Eye (tissue), 1 donor: Measurements from ENCODE around the gene TACC2.
A peak's percentile ranks its signal among the peaks of the same experiment; 100 is the strongest.

Experiments used
- DNase-seq: peaks from one replicate; pipeline ENCODE4 v3.0.0-alpha.2; 2015

Gene TACC2

GRCh38 chr10:122151121-122151694 lies 162.2 kb downstream of the TACC2 start:
- no peak for DNase-seq

- DNase-seq, result no peak
These were observed 163.6 kb downstream of the TACC2 start for GRCh38 chr10:122152544-122152943.

- no peak for DNase-seq
These were observed 165.1 kb downstream of the TACC2 start for GRCh38 chr10:122154031-122154544.

GRCh38 chr10:122154545-122155366 lies 165.8 kb downstream of the TACC2 start:
- no peak for DNase-seq

GRCh38 chr10:122157451-122157850 lies 168.5 kb downstream of the TACC2 start:
- no peak for DNase-seq

- no peak for DNase-seq
These were observed 169.4 kb downstream of the TACC2 start for GRCh38 chr10:122158362-122158761.

GRCh38 chr10:122159141-122159970 lies 170.4 kb downstream of the TACC2 start:
- peak; percentile 88 for DNase-seq

GRCh38 chr10:122161795-122162194 lies 172.8 kb downstream of the TACC2 start:
- no peak for DNase-seq

GRCh38 chr10:122162671-122163173 lies 173.8 kb downstream of the TACC2 start:
- no peak for DNase-seq

GRCh38 chr10:122163174-122164022 lies 174.4 kb downstream of the TACC2 start:
- peak; percentile 95 for DNase-seq

- peak; percentile 90 for DNase-seq
These were observed 175.1 kb downstream of the TACC2 start for GRCh38 chr10:122164023-122164601.

GRCh38 chr10:122164815-122165483 lies 176.0 kb downstream of the TACC2 start:
- DNase-seq, result no peak

GRCh38 chr10:122165484-122166276 lies 176.7 kb downstream of the TACC2 start:
- peak; percentile 84 for DNase-seq

- DNase-seq, result no peak
These were observed 179.1 kb downstream of the TACC2 start for GRCh38 chr10:122168101-122168500.

- peak; percentile 63 for DNase-seq
These were observed 179.8 kb downstream of the TACC2 start for GRCh38 chr10:122168598-122169394.

- peak; percentile 40 for DNase-seq
These were observed 181.8 kb downstream of the TACC2 start for GRCh38 chr10:122170802-122171201.

GRCh38 chr10:122171302-122172075 lies 182.5 kb downstream of the TACC2 start:
- no peak for DNase-seq

GRCh38 chr10:122172361-122173008 lies 183.5 kb downstream of the TACC2 start:
- peak; percentile 81 for DNase-seq
